Effector memory CD4-positive, alpha-beta T cell (primary cell): ENCODE data around the gene XRN2.

Source experiments
- DNase-seq, 3 donors: peaks; one replicate each; pipeline ENCODE4 v3.0.0-alpha.2; 2020
- H3K27ac ChIP-seq: 2 replicates; pipeline ENCODE4 v1.7.0; 2013; ENCODE audit warnings: mild to moderate bottlenecking, low read length, moderate library complexity; ENCODE audit not compliant: insufficient read depth, poor library complexity, severe bottlenecking
- H3K27me3 ChIP-seq: replicated peaks from 2 replicates; pipeline ENCODE4 v1.7.0; 2013; ENCODE audit warnings: mild to moderate bottlenecking, low read length; ENCODE audit not compliant: insufficient read depth, control insufficient read depth, poor library complexity, severe bottlenecking
- H3K36me3 ChIP-seq: 2 replicates; pipeline ENCODE4 v1.7.0; 2013; ENCODE audit warnings: mild to moderate bottlenecking, low read length, moderate library complexity; ENCODE audit not compliant: control insufficient read depth, insufficient read depth
- H3K4me1 ChIP-seq: 2 replicates; pipeline ENCODE4 v1.7.0; 2013; ENCODE audit warnings: low read length, mild to moderate bottlenecking; ENCODE audit not compliant: control insufficient read depth, insufficient read depth, poor library complexity, severe bottlenecking
- H3K4me3 ChIP-seq: 2 replicates; pipeline ENCODE4 v1.7.0; 2013; ENCODE audit warnings: low read length, low read depth, mild to moderate bottlenecking; ENCODE audit not compliant: insufficient read depth, poor library complexity, severe bottlenecking
- H3K9me3 ChIP-seq: 2 replicates; pipeline ENCODE4 v1.7.0; 2013; ENCODE audit warnings: mild to moderate bottlenecking, low read length, moderate library complexity; ENCODE audit not compliant: control insufficient read depth
- total RNA-seq, 3 donors: gene quantifications; one replicate each; lab custom pipeline; 2026; lab: John Stamatoyannopoulos, UW

The XRN2 gene
- total RNA-seq, result 126 to 149 (median 135) reads per million in 3 donors

- DNase-seq, result peak; percentile 88 to 93 (median 91)
- H3K4me1 ChIP-seq, result peaks cover 7% of the 10 kb centered on the region
- H3K27ac ChIP-seq, result peak within 1 kb of the TSS; percentile 92
- H3K9me3 ChIP-seq, result no peaks in the 10 kb centered on the region
- peaks cover 3% of the 10 kb centered on the region for H3K36me3 ChIP-seq
- H3K4me3 ChIP-seq, result peak within 1 kb of the TSS; percentile 77
- H3K27me3 ChIP-seq, result no peaks in the 10 kb centered on the region
Observed at GRCh38 chr20:21303061-21303871, at the start of gene XRN2. Gene XRN2 (plus strand): TSS chr20:21303331. CDS start chr20:21303399, 68 bp downstream.

DNA sequence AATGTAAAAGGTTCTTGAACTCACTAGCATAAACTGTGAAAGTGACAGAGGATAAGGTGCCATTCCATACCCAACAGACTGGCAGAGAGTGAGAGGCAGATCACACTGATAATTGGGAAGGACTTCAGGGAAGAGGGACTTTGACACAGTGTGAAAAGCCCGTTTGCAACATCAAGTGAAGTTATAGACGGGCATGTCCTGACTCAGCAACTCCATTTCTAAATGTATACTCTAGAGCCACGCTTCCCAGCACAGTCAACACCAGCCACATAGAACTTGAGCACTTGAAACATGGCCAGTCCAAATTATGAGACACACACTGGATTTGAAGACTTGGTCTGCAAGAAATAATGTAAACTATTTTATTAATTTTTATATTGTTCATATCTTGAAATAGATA lies 45.9 kb upstream of the XRN2 start:
- H3K4me3 ChIP-seq, result no peak overlapping the region
- no peak overlapping the region for H3K27ac ChIP-seq
- DNase-seq, result no peak
- no peaks in the 10 kb centered on the region for H3K27me3 ChIP-seq
- H3K36me3 ChIP-seq, result no peaks in the 10 kb centered on the region
- H3K4me1 ChIP-seq, result no peaks in the 10 kb centered on the region
- H3K9me3 ChIP-seq, result no peaks in the 10 kb centered on the region

- no peaks in the 10 kb centered on the region for H3K4me1 ChIP-seq
- H3K27me3 ChIP-seq, result no peaks in the 10 kb centered on the region
- no peaks in the 10 kb centered on the region for H3K9me3 ChIP-seq
- no peaks in the 10 kb centered on the region for H3K36me3 ChIP-seq
- no peak for DNase-seq
- H3K4me3 ChIP-seq, result no peak overlapping the region
- H3K27ac ChIP-seq, result no peak overlapping the region
Observed at GRCh38 chr20:21258411-21258810, 44.7 kb upstream of the XRN2 start.

DNA sequence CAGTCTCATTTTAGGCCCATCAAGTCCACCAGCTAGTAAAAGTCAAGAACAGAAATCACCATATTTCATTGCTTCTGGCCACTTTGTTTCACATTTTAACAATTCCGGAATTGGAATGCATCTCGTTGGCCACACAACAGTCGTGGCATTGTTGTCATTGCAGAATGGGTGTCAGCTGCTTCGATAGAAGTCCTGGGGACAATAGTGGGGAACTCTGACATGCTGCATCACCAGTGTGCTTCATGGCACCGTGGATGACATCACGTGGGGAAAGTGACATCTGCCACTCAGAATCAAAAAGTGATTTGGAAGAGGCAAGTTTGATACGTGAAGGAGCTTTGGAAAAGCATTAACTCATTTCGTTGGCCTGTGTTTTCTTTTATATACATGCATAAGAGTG lies 43.8 kb upstream of the XRN2 start:
- Histone ChIP-seq H3K27me3 (no peaks in the 10 kb centered on the region), H3K4me3 (no peak overlapping the region), H3K36me3 (no peaks in the 10 kb centered on the region), H3K4me1 (no peaks in the 10 kb centered on the region), H3K9me3 (no peaks in the 10 kb centered on the region), H3K27ac (no peak overlapping the region)
- no peak for DNase-seq

DNA sequence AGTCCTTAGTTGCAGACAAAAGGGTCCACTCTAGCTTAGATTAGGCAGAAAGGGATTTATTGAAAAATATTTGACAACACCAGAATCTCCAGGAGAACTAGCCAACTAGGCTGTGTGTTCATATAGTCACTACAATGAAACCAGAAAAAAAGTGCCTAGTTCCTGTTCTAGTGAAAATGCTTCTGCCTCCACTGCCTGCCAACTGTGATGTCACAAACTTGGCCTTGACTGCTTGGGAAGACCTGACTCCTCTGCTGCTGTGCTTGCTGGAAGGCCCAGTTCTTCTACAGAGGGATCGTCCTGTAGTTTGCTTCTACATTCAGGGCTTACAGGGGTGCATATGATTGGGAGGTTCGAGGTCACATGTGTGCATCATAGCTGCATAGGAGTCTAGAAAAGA lies 40.3 kb upstream of the XRN2 start:
- Histone ChIP-seq H3K4me3 (no peak overlapping the region), H3K4me1 (no peaks in the 10 kb centered on the region), H3K27me3 (no peaks in the 10 kb centered on the region), H3K36me3 (no peaks in the 10 kb centered on the region), H3K9me3 (no peaks in the 10 kb centered on the region), H3K27ac (no peak overlapping the region)
- no peak for DNase-seq

DNA sequence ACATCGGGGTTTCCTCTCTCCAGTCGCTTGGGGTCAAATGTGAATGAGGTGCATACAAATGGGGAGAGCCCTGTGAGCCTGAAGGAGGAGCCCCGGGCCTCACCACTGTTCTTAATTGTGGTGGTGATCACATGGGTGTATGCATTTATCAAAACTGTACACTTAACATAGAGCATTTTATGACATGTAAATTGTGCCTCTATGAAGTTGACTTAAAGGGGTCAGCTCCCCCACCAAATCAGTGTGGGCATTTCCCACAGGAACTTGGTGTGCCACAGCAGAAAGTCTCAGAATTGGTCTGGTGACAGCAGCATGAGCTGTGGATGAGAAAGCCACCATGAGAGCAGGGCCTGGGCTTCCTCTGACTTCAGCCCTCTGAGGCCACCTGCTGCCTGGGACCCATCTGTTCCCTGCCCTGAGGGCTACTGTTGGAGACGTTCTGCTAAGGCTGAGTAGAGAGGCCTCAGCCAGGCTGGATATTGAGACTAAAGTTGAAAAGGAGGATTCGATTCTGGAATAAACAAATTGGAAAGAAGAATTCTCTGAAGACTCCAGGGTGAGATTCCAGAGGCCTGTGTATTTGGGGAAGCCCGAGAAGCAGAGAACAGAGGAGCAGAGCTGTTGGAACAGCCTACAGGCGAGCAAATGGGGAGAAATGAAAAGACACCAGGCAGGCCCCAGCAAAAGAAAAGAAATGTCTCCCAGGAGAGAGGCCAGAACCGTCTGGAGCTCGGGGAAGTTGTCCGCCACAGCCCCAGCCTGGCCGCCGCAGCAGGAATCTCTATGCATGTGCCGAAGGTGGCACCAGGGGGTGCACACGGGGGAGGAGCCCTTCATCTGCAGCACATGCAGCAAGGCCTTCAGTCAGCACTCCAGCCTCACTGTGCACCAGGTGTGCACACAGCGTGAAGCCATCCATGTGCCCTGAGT lies 37.6 kb upstream of the XRN2 start:
- Histone ChIP-seq H3K9me3 (no peaks in the 10 kb centered on the region), H3K36me3 (no peaks in the 10 kb centered on the region)

GRCh38 chr20:21266191-21266536 lies 37.0 kb upstream of the XRN2 start:
- Histone ChIP-seq H3K4me1 (no peaks in the 10 kb centered on the region), H3K9me3 (no peaks in the 10 kb centered on the region), H3K27me3 (no peaks in the 10 kb centered on the region), H3K36me3 (no peaks in the 10 kb centered on the region), H3K27ac (no peak overlapping the region), H3K4me3 (no peak overlapping the region)
- no peak for DNase-seq

More for the DNA sequence above, 37.6 kb upstream of the XRN2 start:
- H3K27ac ChIP-seq, result no peak overlapping the region
- no peaks in the 10 kb centered on the region for H3K4me1 ChIP-seq
- no peak overlapping the region for H3K4me3 ChIP-seq
- DNase-seq, result no peak
- no peaks in the 10 kb centered on the region for H3K27me3 ChIP-seq

DNA sequence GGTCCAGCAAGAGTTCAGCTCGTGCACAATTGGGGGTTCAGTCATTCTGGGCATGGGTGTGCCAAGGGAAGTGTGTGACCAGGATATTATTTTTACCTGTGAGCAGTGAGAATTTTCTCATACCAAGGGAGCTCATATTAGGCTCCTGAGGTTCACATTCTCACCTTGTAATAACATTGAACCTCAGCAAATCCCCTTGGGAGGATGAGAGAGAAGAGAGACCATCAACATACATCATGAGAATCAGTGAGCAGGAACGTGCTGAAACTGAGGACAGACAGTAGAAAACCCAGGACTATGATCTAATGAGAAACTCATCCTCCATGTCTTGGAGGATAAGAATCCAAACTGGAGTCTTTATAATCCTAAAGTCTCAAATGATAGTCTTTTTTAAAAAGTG lies 33.4 kb upstream of the XRN2 start:
- H3K4me3 ChIP-seq, result no peak overlapping the region
- H3K27me3 ChIP-seq, result no peaks in the 10 kb centered on the region
- H3K27ac ChIP-seq, result no peak overlapping the region
- no peaks in the 10 kb centered on the region for H3K4me1 ChIP-seq
- no peaks in the 10 kb centered on the region for H3K36me3 ChIP-seq
- no peaks in the 10 kb centered on the region for H3K9me3 ChIP-seq
- DNase-seq, result no peak

DNA sequence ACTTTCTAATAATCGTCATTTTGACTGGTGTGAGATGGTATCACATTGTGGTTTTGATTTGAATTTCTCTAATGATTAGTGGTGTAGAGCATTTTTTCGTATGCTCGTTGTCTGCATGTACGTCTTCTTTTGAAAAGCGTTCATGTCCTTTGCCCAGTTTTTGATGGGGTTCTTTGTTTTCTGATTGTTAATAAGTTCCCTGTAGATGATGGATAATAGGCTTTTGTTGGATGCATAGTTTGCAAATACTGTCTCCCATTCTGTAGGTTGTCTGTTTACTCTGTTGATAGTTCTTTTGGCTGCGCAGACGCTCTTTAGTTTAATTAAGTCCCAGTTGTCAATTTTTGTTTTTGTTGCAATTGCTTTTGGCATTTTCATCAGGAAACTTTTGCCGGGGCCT lies 32.3 kb upstream of the XRN2 start:
- Histone ChIP-seq H3K27me3 (no peaks in the 10 kb centered on the region), H3K9me3 (no peaks in the 10 kb centered on the region), H3K4me1 (no peaks in the 10 kb centered on the region), H3K27ac (no peak overlapping the region), H3K36me3 (no peaks in the 10 kb centered on the region), H3K4me3 (no peak overlapping the region)
- DNase-seq, result no peak

DNA sequence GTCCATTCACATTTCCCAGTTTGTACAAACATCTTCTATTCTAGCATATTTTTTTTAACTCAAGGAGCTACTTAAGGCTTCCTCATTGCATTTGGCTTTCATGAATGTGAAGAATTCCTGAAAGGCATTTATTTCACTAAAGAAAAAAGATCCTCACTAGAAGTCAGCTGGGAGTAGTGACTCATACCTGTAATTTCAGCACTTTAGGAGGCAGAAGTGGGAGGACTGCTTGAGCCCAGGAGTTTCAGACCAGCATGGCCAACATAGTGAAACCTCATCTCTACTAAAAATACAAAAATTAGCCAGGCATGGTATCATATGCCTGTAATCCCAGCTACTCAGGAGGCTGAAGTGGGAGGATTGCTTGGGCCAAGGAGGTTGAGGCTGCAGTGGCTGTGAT lies 30.9 kb upstream of the XRN2 start:
- H3K9me3 ChIP-seq, result no peaks in the 10 kb centered on the region
- DNase-seq, result no peak
- no peaks in the 10 kb centered on the region for H3K36me3 ChIP-seq
- no peaks in the 10 kb centered on the region for H3K4me1 ChIP-seq
- H3K27me3 ChIP-seq, result no peaks in the 10 kb centered on the region
- H3K4me3 ChIP-seq, result no peak overlapping the region
- no peak overlapping the region for H3K27ac ChIP-seq
